PC-3 (cell line): ENCODE data around the gene ERI3.

Experiments
- CTCF ChIP-seq: fragments of 300-600 bp; sonication (generic); conservative IDR thresholded peaks from 2 replicates; pipeline ENCODE4 v1.5.1; 2017; ENCODE audit warnings: antibody characterized with exemption, low read depth, mild to moderate bottlenecking, low read length
- EZH2 ChIP-seq: fragments of 300-600 bp; sonication (generic); IDR thresholded peaks from one replicate; pipeline ENCODE4 v1.6.1; 2017; ENCODE audit warnings: antibody characterized with exemption, mild to moderate bottlenecking, low read length; ENCODE audit not compliant: unreplicated experiment

- peak; percentile 41 for TF ChIP-seq CTCF
- no peak for TF ChIP-seq EZH2
Measured at GRCh38 chr1:44294588-44295007, 60.5 kb downstream of the ERI3 start.
